GM12891 (cell line): ENCODE results near the gene CCDC70.

Experiments used
- POLR2A ChIP-seq: IDR thresholded peaks from 2 replicates; pipeline ENCODE4 v1.6.1; 2011; ENCODE audit warnings: low read depth, low read length, control low read depth
- POLR2AphosphoS5 ChIP-seq: IDR thresholded peaks from 2 replicates; pipeline ENCODE4 v1.6.1; 2011; ENCODE audit warnings: low read depth, low read length, control low read depth
- SPI1 ChIP-seq: IDR thresholded peaks from 2 replicates; pipeline ENCODE4 v1.6.1; 2011; ENCODE audit warnings: low read depth, low read length, control low read depth
- TAF1 ChIP-seq: IDR thresholded peaks from 2 replicates; pipeline ENCODE4 v1.6.1; 2011; ENCODE audit warnings: low read depth, low read length, control low read depth

DNA sequence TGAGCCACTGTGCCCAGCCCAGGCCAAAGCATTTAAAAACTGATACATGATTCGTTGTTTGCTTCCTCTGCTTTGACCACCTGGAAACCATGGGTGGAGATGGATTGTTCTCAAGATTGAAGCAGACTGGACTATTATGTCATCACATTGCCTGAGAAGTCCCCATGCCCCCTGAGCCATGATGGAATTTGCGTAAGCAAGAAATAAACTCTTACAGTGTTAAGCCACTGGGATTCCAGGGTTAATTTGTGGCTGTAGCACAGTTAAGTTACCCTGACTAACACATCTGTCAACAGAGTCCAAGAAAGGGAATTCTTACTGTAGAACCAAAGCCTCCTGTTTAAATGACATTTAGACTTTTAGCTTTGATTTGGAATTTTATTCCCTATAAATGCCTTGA is 38.4 kb upstream of the CCDC70 start:
- TF ChIP-seq SPI1 (no peak), POLR2A (no peak), POLR2AphosphoS5 (no peak), TAF1 (no peak)
